LoVo (cell line): Measurements from ENCODE around the gene LACTBL1.

ENCODE experiments used
- DNase-seq: peaks from one replicate; pipeline ENCODE4 v3.0.0-alpha.2; 2016; ENCODE audit warnings: low spot score

Gene LACTBL1

DNA sequence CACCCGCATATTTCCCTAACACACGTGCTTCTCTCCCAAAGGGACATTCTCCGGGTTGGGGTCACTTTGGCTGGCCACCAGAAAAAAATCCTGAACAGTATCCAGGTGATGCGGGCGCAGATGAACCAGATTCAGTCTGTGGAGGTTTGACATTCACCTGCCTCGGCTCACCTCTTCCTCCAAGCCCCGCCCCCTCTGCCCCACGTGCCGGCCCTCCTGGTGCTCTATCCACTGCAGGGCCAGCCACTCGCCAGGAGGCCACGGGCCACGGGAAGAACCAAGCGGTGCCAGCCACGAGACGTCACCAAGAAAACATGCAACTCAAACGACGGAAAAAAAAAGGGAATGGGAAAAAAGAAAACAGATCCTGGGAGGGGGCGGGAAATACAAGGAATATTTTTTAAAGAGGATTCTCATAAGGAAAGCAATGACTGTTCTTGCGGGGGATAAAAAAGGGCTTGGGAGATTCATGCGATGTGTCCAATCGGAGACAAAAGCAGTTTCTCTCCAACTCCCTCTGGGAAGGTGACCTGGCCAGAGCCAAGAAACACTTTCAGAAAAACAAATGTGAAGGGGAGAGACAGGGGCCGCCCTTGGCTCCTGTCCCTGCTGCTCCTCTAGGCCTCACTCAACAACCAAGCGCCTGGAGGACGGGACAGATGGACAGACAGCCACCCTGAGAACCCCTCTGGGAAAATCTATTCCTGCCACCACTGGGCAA lies 59.1 kb downstream of the LACTBL1 start:
- no peak for DNase-seq

GRCh38 chr1:22912311-22912710 lies 60.4 kb downstream of the LACTBL1 start:
- DNase-seq: no peak

DNA sequence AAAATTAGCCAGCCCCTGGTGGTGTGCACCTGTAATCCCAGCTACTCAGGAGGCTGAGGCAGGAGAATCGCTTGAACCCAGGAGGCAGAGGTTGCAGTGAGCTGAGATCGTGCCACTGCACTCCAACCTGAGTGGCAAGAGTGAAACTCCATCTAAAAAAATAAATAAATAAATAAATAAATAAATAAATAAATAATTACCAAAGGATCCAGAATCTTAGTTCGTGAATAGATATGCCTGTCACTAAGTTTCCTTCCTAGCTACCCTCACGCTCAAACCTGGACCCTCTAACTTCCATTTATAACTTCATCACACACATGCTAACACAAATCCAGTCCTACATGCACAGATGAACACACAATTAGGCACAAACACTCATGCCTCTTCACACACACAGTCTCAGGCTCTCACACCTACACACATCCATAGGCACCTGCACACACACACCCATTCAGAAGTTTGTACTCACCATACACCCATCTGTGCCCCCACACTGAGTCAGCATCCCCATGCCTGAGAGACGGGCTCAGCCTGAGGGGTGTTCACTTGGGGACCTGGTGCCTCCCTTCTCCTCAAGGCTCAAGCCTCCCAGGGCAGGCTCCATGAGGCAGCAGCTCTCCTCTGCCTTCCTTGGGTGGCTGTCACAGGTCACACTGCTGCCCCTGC lies 61.5 kb downstream of the LACTBL1 start:
- no peak for DNase-seq

GRCh38 chr1:22910286-22910685 lies 62.4 kb downstream of the LACTBL1 start:
- no peak for DNase-seq

- DNase-seq: no peak
Measured at GRCh38 chr1:22908880-22909426, 63.7 kb downstream of the LACTBL1 start.

GRCh38 chr1:22907528-22907927 lies 65.1 kb downstream of the LACTBL1 start:
- no peak for DNase-seq

- DNase-seq: no peak
Measured at GRCh38 chr1:22906968-22907367, 65.7 kb downstream of the LACTBL1 start.

- no peak for DNase-seq
Measured at GRCh38 chr1:22903113-22903512, 69.6 kb downstream of the LACTBL1 start.
